SK-N-SH (cell line): ENCODE results near the gene ETV1.

Source experiments
- FOXM1 ChIP-seq: IDR thresholded peaks from 2 replicates; pipeline ENCODE4 v1.4.0; 2012; ENCODE audit warnings: low read depth, mild to moderate bottlenecking
- GATA2 ChIP-seq: sonication (generic); formaldehyde crosslinking; IDR thresholded peaks from 2 replicates; pipeline ENCODE4 v1.5.0; 2020; ENCODE audit warnings: mild to moderate bottlenecking, missing genetic modification reagents
- NFIC ChIP-seq: IDR thresholded peaks from 2 replicates; pipeline ENCODE4 v1.4.0; 2012; ENCODE audit warnings: borderline replicate concordance
- PBX3 ChIP-seq: IDR thresholded peaks from 2 replicates; pipeline ENCODE4; 2012
- POLR2AphosphoS5 ChIP-seq: IDR thresholded peaks from 2 replicates; pipeline ENCODE4 v1.6.1; 2012; ENCODE audit warnings: low read depth, low read length
- RAD21 ChIP-seq: IDR thresholded peaks from 2 replicates; pipeline ENCODE4 v1.6.1; 2012; ENCODE audit warnings: mild to moderate bottlenecking, low read length
- RCOR1 ChIP-seq: fragments of 150-350 bp; IDR thresholded peaks from 2 replicates; pipeline ENCODE4 v1.6.1; 2017; ENCODE audit warnings: antibody characterized with exemption, low read length
- RFX5 ChIP-seq: IDR thresholded peaks from 2 replicates; pipeline ENCODE4 v1.6.1; 2012; ENCODE audit warnings: mild to moderate bottlenecking, improper control_type of control experiment, low read length
- TAF1 ChIP-seq: IDR thresholded peaks from 2 replicates; pipeline ENCODE4 v1.6.1; 2012; ENCODE audit warnings: low read depth, mild to moderate bottlenecking, low read length, moderate library complexity, borderline replicate concordance
- TEAD4 ChIP-seq: IDR thresholded peaks from 2 replicates; pipeline ENCODE4 v1.4.0; 2012; ENCODE audit warnings: mild to moderate bottlenecking, borderline replicate concordance; ENCODE audit not compliant: insufficient read depth
- TF ChIP-seq, protein P1 (sequence below): fragments of 200-600 bp; sonication (generic); IDR thresholded peaks from 2 replicates; pipeline ENCODE4 v1.6.1; 2017; ENCODE audit warnings: antibody characterized with exemption, mild to moderate bottlenecking, moderate library complexity
- TF ChIP-seq, protein P2 (sequence below): IDR thresholded peaks from 2 replicates; pipeline ENCODE4 v1.4.0; 2012; ENCODE audit warnings: low read depth

GRCh38 chr7:13882051-13882450 is 107.4 kb downstream of the ETV1 start:
- no peak for TF ChIP-seq GATA2
- no peak for TF ChIP-seq RAD21
- TF ChIP-seq, protein P1, sequence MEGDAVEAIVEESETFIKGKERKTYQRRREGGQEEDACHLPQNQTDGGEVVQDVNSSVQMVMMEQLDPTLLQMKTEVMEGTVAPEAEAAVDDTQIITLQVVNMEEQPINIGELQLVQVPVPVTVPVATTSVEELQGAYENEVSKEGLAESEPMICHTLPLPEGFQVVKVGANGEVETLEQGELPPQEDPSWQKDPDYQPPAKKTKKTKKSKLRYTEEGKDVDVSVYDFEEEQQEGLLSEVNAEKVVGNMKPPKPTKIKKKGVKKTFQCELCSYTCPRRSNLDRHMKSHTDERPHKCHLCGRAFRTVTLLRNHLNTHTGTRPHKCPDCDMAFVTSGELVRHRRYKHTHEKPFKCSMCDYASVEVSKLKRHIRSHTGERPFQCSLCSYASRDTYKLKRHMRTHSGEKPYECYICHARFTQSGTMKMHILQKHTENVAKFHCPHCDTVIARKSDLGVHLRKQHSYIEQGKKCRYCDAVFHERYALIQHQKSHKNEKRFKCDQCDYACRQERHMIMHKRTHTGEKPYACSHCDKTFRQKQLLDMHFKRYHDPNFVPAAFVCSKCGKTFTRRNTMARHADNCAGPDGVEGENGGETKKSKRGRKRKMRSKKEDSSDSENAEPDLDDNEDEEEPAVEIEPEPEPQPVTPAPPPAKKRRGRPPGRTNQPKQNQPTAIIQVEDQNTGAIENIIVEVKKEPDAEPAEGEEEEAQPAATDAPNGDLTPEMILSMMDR: no peak
- no peak for TF ChIP-seq TEAD4
- no peak for TF ChIP-seq FOXM1
- no peak for TF ChIP-seq POLR2AphosphoS5
- TF ChIP-seq NFIC: no peak
- TF ChIP-seq PBX3: no peak
- no peak for TF ChIP-seq RCOR1
- TF ChIP-seq TAF1: no peak
- TF ChIP-seq RFX5: no peak
- TF ChIP-seq, protein P2, sequence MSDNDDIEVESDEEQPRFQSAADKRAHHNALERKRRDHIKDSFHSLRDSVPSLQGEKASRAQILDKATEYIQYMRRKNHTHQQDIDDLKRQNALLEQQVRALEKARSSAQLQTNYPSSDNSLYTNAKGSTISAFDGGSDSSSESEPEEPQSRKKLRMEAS: no peak
